ENCODE measurements around the gene KLHL6.

KLHL6 gene

DNA sequence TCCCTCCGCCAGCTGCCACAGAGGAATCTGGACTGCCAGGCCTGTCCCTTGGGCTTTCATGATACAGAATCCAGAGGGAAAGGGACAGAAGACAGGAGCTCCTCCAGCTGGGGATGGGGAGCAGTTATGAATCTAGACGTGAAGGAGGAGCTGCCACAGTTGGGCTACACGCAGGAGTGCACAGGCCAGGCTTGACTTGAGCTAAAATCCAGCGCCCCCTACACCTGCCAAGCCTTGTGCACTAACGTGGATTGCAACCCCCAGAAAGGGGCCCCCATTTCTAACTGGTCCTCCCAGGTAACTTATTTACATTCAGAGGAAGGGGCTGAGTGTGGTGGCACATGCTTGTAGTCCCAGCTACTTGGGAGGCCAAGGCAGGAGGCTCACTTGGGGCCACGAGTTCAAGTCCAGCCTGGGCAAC lies 14.3 kb downstream of the KLHL6 start:
- TF ChIP-seq, protein P1, sequence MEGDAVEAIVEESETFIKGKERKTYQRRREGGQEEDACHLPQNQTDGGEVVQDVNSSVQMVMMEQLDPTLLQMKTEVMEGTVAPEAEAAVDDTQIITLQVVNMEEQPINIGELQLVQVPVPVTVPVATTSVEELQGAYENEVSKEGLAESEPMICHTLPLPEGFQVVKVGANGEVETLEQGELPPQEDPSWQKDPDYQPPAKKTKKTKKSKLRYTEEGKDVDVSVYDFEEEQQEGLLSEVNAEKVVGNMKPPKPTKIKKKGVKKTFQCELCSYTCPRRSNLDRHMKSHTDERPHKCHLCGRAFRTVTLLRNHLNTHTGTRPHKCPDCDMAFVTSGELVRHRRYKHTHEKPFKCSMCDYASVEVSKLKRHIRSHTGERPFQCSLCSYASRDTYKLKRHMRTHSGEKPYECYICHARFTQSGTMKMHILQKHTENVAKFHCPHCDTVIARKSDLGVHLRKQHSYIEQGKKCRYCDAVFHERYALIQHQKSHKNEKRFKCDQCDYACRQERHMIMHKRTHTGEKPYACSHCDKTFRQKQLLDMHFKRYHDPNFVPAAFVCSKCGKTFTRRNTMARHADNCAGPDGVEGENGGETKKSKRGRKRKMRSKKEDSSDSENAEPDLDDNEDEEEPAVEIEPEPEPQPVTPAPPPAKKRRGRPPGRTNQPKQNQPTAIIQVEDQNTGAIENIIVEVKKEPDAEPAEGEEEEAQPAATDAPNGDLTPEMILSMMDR (IDR thresholded peaks at IDR 0.05; ENCODE audit: borderline replicate concordance, insufficient read depth, low read depth, low read length) = no peak
- H3K4me3 ChIP-seq (ENCODE audit: low read depth, low read length) = no peak overlapping the region

- no peak overlapping the region for H3K4me3 ChIP-seq (ENCODE audit: low read depth, low read length)
- TF ChIP-seq, protein P1 (IDR thresholded peaks at IDR 0.05; ENCODE audit: borderline replicate concordance, insufficient read depth, low read depth, low read length) = no peak
Observed at GRCh38 chr3:183540501-183541234, 14.8 kb downstream of the KLHL6 start.

DNA sequence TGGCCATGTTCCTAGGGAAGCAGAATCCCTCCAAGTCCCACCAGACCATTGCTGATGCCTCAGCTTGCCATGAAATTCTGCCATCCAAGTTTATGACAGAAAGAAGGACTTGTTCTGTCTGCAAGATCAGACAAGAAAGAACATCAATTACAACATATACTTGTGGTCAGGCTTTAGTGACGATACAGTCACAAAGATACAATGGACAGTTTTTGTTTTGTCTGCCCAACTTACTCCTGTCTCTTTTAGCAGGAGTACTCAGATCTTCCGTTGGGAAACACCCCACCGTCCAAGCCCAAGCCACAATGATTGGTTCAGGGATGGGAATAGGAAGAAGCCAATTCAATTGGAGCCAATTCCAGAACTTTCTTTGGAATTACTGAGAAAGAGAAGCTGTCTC lies 15.7 kb downstream of the KLHL6 start:
- TF ChIP-seq, protein P1 (IDR thresholded peaks at IDR 0.05; ENCODE audit: borderline replicate concordance, insufficient read depth, low read depth, low read length) = no peak
- H3K4me3 ChIP-seq (ENCODE audit: low read depth, low read length) = no peak overlapping the region

DNA sequence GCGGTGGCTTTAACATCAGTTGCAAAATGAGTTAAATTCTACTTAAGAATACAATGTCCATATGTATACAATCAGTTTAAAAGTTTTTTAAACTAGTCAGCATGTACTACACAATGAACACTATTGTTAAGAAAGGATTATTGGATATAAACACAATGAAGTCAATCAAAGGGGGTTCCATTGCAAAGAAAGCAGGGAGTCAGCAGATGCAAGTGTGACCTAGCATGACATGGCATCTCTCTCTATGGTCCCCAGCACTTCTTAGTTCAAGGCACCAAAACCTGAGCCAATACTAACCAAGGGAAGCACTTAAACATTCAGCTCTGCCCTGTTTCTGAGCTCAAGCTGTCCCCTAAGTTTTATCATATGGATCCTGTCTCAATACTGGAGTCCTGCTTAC lies 17.0 kb downstream of the KLHL6 start:
- TF ChIP-seq, protein P1 (IDR thresholded peaks at IDR 0.05; ENCODE audit: borderline replicate concordance, insufficient read depth, low read depth, low read length) = no peak

GRCh38 chr3:183537295-183537730 lies 18.2 kb downstream of the KLHL6 start:
- H3K4me3 ChIP-seq (ENCODE audit: low read depth, low read length) = no peak overlapping the region
- TF ChIP-seq, protein P1 (IDR thresholded peaks at IDR 0.05; ENCODE audit: borderline replicate concordance, insufficient read depth, low read depth, low read length) = no peak

More for the DNA sequence above, 17.0 kb downstream of the KLHL6 start:
- H3K4me3 ChIP-seq (ENCODE audit: low read depth, low read length) = no peak overlapping the region

DNA sequence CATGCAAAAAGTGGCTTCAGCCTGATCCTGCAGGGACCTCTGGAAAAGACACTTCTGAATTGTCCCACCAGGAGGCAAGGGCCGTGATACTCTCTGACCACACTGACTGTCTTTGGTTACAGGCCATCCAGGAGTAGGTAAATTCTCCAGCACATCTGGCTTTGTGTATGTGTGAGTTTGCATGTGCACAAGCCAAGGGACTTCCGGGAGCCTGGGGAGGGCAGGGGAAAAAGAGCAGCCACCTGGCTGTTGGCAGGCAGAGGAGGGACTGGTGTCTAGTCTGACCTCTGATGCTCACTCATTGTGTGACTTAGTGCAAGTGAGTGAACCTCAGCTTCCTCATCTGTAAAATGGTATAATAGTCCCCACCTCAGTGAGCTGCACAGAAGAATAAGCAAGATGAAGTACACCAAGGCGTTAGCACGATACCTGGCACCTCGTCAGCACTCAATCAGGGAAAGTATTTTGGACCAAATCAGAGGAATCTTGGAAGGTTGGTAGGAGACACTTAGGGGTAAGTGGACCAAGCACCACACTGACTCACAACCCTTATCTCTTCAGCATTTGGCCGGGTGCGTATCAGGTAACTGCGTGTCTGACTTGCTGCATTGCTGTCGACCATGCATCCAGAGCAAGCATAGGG lies 19.1 kb downstream of the KLHL6 start:
- TF ChIP-seq, protein P1 (IDR thresholded peaks at IDR 0.05; ENCODE audit: borderline replicate concordance, insufficient read depth, low read depth, low read length) = no peak

DNA sequence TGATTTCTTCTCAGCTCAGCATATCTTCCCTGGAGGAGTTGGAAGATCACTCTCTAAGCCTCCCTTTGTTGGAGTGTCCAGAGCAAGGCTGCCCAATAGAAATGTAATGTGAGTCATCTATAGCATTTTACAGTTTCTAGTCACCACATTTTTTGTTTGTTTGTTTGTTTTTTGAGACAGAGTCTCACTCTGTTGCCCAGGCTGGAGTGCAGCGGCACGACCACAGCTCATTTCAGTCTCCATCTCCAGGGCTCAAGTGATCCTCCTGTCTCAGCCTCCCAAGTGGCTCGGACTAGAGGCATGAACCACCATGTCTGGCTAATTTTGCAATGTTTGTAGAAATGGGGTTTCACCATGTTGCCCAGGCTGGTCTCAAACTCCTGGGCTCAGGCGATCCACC lies 21.3 kb downstream of the KLHL6 start:
- no peak overlapping the region for H3K4me3 ChIP-seq (ENCODE audit: low read depth, low read length)
- TF ChIP-seq, protein P1 (IDR thresholded peaks at IDR 0.05; ENCODE audit: borderline replicate concordance, insufficient read depth, low read depth, low read length) = no peak

More for the DNA sequence above, 19.1 kb downstream of the KLHL6 start:
- H3K4me3 ChIP-seq (ENCODE audit: low read depth, low read length) = no peak overlapping the region

Data from GM12875 (cell line).